ACC112 (cell line): Measurements from ENCODE around the gene TGFBR2.
A peak's percentile ranks its signal among the peaks of the same experiment; 100 is the strongest.

Source experiments
- H2AFZ ChIP-seq: fragments of 200-600 bp; sonication (generic); one replicate; pipeline ENCODE4 v1.6.0; 2017; ENCODE audit warnings: antibody characterized with exemption, low read length; ENCODE audit not compliant: unreplicated experiment
- H3K27ac ChIP-seq: fragments of 200-600 bp; sonication (generic); 2 replicates; pipeline ENCODE4 v1.5.1; 2014; ENCODE audit warnings: low read depth, mild to moderate bottlenecking, antibody characterized with exemption, low read length, moderate library complexity
- H3K27me3 ChIP-seq: fragments of 200-600 bp; sonication (generic); 2 replicates; pipeline ENCODE4 v1.6.1; 2014; ENCODE audit warnings: mild to moderate bottlenecking, antibody characterized with exemption, low read length, moderate library complexity, mixed read lengths; ENCODE audit not compliant: insufficient read depth
- H3K36me3 ChIP-seq: fragments of 200-600 bp; sonication (generic); 2 replicates; pipeline ENCODE4 v1.6.1; 2016; ENCODE audit warnings: mild to moderate bottlenecking, antibody characterized with exemption, low read length, moderate library complexity, mixed read lengths; ENCODE audit not compliant: insufficient read depth
- H3K4me1 ChIP-seq: fragments of 200-600 bp; sonication (generic); one replicate; pipeline ENCODE4 v1.6.1; 2016; ENCODE audit warnings: low read length, mixed read lengths; ENCODE audit not compliant: insufficient read depth, unreplicated experiment, control insufficient read depth
- H3K4me3 ChIP-seq: fragments of 200-600 bp; sonication (generic); 2 replicates; pipeline ENCODE4 v1.5.1; 2014; ENCODE audit warnings: mild to moderate bottlenecking, low read depth, low read length
- H3K79me2 ChIP-seq: fragments of 200-600 bp; sonication (generic); one replicate; pipeline ENCODE4 v1.6.0; 2016; ENCODE audit warnings: low read length; ENCODE audit not compliant: control insufficient read depth, unreplicated experiment, insufficient read depth

TGFBR2 gene

DNA sequence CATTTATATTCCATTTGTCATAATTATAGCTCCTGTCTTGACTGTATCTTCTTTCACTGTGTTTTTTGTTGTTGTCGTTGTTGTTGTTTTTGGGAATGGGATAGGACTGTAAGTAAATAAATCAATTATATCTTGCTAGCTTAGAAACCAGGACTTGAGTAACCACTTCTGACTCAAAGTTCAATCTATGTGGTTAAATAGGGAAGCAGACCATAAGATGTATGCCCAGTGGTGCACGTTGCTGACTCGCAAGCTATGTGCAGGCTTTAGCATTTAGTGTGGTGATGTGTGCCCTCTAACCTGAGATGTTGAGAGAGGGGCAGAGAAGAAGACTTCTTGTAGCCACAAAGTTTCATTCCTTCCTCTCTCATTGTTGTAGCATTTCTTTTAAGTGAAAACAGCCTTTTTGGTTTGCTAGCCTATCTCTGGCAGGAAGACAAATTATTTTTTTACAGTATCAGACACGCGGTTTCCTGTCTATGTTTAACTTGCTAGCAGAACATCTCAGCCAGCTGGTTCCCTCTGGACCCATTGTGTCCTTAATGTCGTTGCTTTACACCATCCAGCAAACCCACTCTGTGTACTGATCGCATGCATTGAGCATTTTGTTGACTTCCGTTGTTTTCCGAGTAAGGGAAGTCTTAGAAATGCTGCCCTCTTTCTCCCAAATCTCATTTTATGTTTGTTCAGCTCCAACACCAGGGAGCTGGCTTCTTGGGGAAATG lies 52.1 kb downstream of the TGFBR2 start:
- Histone ChIP-seq H3K27me3 (no peaks in the 10 kb centered on the region), H3K4me3 (peak overlapping the region; percentile 60), H3K36me3 (peaks cover 62% of the 10 kb centered on the region), H3K79me2 (peaks cover 70% of the 10 kb centered on the region), H2AFZ (no peak overlapping the region), H3K4me1 (peaks cover 90% of the 10 kb centered on the region), H3K27ac (peak overlapping the region; percentile 91)

DNA sequence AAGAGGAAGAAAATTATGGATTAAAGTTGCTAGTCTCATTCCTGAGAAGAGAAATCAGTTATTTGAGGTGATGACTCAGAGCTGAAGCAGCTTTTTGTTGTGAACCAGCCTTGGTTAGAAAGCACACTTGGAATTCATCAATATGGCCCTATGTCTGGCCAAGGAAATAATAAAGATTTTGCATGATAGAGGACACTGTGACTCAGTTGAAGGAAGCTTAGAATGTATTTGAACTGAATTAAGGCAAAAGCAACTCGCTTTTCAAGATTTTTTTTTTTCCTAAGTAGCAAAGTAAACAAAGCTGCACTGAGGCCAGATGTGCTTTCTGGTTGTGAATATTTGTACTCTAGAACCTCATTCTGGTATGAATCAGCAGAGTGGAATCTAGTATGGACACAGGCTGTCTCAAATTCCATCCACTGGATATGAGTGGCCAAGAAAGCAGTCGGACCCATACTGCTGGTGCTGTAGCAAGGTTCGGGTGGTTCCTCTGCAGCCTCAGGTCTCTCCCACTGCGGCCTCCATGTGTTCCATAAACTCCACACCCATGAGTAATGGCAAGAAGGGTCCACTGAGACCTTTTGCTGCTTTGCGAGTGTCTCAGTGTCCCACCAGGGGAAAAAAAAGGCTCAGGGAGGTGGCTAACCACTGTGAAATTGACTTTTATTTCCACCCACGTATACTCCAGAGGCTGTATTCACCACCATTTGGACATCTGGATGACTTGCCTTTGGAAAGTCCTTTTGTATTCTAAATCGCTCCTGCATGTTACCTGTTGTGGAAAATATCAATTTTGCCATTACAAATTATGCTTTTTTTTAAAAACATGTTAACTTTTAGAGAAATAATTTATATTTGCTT lies 53.1 kb downstream of the TGFBR2 start:
- peaks cover 97% of the 10 kb centered on the region for H3K4me1 ChIP-seq
- peak overlapping the region; percentile 60 for H3K4me3 ChIP-seq

DNA sequence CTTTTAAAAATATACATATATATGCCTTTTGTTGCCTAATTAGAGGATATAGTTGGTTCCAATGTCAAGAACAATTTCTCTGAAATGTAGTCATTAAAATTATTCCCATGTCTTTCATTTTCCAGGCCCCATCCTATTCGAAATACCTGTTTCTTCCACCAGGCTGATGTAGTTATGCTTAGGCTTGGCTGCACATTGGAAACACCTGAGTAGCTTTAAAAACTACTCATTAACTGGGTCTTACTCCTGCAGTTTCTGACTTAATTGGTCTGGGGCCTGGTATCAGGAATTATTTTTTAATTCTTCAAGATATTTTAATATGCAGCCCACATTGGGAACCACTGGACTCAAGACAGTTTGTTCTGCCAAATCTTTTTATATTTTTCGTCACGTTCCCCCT lies 53.7 kb downstream of the TGFBR2 start:
- Histone ChIP-seq H3K4me1 (peaks cover 97% of the 10 kb centered on the region), H3K27me3 (no peaks in the 10 kb centered on the region), H3K4me3 (peak overlapping the region; percentile 33; the same call in 1 of the 2 replicates), H3K27ac (peak overlapping the region; percentile 91), H3K36me3 (peaks cover 58% of the 10 kb centered on the region), H3K79me2 (peaks cover 62% of the 10 kb centered on the region), H2AFZ (no peak overlapping the region)

More for the DNA sequence above, 53.1 kb downstream of the TGFBR2 start:
- peaks cover 58% of the 10 kb centered on the region for H3K36me3 ChIP-seq
- H3K27me3 ChIP-seq: no peaks in the 10 kb centered on the region
- no peak overlapping the region for H2AFZ ChIP-seq
- H3K79me2 ChIP-seq: peaks cover 62% of the 10 kb centered on the region
- peak overlapping the region; percentile 91 for H3K27ac ChIP-seq

DNA sequence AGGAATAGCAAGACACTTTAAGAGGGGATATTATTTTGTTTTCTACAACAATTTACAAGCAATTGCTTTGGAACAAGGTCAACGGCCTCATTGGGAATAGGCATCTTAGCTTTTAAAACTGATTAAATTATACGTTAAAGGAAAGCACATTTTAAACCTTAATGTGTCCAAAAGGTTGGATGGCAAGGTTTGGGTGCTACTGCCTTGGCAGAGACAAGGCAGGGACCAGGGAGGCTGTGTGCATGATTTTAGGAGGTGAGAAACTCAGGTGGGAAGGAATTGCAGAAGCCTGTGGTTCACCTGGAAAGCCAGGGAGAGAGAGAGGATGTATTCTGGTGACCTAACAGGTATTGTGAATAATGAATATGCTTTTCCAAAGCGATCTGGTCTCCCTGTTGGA lies 54.3 kb downstream of the TGFBR2 start:
- peaks cover 62% of the 10 kb centered on the region for H3K79me2 ChIP-seq
- peaks cover 97% of the 10 kb centered on the region for H3K4me1 ChIP-seq
- H3K4me3 ChIP-seq: peak overlapping the region; percentile 33; the same call in 1 of the 2 replicates
- no peaks in the 10 kb centered on the region for H3K27me3 ChIP-seq
- peaks cover 56% of the 10 kb centered on the region for H3K36me3 ChIP-seq
- no peak overlapping the region for H2AFZ ChIP-seq
- H3K27ac ChIP-seq: peak overlapping the region; percentile 91

DNA sequence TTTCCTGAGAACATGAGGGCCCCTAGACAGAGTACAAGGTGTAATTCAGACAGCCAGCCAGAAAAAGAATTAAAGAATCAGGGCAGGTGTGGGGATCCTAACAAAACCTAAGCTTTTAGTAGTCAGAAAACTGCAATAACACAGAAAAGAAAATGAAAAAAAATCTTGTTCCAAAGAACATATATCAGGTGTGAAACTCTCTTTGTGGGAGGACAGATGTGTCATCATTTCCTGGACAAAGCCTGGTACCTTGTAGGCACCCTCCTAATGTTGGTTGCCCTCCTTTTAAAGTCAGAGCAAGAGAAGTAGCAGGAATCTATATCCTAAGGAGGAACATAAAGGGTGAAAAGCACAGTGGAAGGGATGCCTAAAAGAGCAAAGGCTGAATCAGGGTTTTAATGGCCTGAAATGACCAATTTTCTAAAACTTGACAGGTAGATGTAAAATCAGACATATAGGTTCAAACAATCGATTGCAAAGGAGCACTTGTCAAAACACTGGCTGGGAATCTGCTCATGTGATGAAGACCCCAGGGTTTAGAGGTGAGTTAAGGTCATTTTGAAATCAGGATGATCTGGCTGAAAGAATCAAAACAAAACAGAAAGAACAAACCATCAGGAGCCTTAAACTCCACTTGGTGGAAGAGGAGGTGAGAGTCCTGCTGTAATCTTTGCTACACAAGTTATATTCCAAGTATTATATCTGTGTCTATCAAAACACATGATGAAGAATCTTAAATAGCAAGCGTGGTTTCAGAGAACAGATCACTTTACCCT lies 54.9 kb downstream of the TGFBR2 start:
- peaks cover 50% of the 10 kb centered on the region for H3K36me3 ChIP-seq
- H2AFZ ChIP-seq: no peak overlapping the region
- H3K4me3 ChIP-seq: no peak overlapping the region
- H3K4me1 ChIP-seq: peaks cover 97% of the 10 kb centered on the region
- peaks cover 60% of the 10 kb centered on the region for H3K79me2 ChIP-seq
- no peaks in the 10 kb centered on the region for H3K27me3 ChIP-seq
- H3K27ac ChIP-seq: peak overlapping the region; percentile 91

DNA sequence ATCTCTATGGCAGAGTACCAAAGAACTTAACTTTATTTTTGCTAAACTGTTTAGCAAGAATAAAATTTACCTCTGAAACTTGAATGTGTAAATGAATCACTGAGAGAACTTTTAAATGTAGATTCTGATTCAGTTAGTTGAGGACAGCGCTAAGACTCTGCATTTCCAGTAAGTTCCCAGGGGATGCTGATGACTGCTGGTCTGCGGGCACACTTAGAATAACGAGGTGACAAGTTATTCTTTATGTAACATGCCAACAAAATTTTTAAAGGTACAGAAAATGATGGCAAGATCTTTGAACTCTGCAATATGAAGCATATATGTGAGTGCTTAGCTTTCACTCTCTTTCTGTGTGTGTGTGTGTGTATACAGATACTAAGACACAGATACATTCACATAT lies 56.4 kb downstream of the TGFBR2 start:
- Histone ChIP-seq H3K36me3 (peaks cover 49% of the 10 kb centered on the region), H3K27ac (peak overlapping the region; percentile 10; the same call in 1 of the 2 replicates), H3K79me2 (peaks cover 55% of the 10 kb centered on the region), H3K4me1 (peaks cover 90% of the 10 kb centered on the region), H3K4me3 (no peak overlapping the region; the same call in 1 of the 2 replicates), H2AFZ (no peak overlapping the region), H3K27me3 (no peaks in the 10 kb centered on the region)

DNA sequence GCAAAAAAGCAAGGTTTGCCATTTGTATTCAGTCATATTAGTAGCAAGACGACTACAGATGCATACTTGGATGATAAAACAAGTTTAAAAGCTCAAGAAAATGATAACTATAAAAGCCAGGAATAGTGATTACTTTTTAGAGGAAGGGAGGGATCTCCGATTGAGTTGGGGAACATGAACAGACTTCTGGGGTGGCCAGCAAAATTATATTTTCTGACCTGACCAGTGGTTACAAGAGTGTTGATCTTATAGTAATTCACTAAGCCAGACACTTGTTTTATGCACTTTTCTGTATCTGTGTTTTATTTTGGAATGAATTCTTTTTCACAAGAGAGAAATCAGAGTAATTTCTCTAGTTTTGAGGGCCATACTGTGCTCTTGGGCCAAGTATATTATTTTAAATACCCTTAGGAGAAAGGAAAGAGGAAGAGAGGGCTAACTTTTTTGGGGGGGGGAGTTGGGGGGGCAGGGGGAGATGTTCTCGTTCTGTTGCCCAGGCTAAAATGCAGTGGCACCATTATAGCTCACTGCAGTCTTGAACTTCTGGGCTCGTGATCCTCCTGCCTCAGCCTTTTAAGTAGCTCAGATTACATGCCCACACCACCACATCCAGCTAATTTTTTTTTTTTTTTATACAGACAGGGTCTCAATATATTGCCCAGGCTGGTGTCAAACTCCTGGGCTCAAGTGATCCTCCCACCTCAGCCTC lies 57.3 kb downstream of the TGFBR2 start:
- peaks cover 82% of the 10 kb centered on the region for H3K4me1 ChIP-seq
- no peak overlapping the region for H2AFZ ChIP-seq
- H3K36me3 ChIP-seq: peaks cover 58% of the 10 kb centered on the region
- H3K79me2 ChIP-seq: peaks cover 62% of the 10 kb centered on the region
- H3K27ac ChIP-seq: peak overlapping the region; percentile 10; the same call in 1 of the 2 replicates
- H3K4me3 ChIP-seq: no peak overlapping the region
- no peaks in the 10 kb centered on the region for H3K27me3 ChIP-seq

DNA sequence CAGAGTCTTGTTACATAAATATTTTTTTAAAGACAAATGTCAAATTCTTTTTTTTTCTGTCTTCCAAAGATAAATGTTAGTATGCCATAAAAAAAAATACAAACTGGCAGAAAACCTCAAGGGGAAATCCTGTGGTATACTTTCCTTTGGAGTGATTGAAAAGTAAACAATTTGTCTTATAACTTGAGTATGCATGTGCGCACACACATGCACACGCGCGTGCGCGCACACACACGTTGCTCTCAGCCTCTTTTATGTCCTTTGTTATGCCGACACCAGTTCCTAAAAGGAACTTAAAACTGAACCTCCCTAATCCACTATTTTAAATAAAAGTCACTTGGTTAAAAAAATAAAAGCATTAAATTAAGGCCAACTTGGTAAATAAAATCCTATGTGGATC lies 58.1 kb downstream of the TGFBR2 start:
- Histone ChIP-seq H3K4me1 (peaks cover 76% of the 10 kb centered on the region), H3K36me3 (peaks cover 62% of the 10 kb centered on the region), H3K79me2 (peaks cover 64% of the 10 kb centered on the region), H3K4me3 (no peak overlapping the region), H3K27ac (no peak overlapping the region), H2AFZ (no peak overlapping the region), H3K27me3 (no peaks in the 10 kb centered on the region)

DNA sequence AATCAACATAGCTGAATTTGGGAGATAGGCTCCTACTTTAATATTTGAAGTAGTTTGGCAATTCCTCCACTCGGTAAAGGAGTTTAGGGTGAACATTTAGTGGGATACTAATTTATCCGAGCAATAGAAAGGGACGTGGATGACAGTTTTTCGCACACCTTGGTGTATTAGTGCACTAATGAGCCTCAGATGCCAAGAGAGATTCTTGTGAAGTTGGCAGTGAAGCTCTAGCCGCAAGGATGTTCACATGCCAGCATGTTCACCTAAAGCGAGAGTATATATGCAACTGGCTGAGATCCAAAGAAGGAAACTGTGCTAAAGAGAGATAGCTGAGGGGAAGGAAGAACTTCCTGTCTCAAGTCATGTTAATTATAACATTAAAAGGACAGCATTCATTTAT lies 58.5 kb downstream of the TGFBR2 start:
- Histone ChIP-seq H3K36me3 (peaks cover 64% of the 10 kb centered on the region), H3K27me3 (no peaks in the 10 kb centered on the region), H3K27ac (no peak overlapping the region), H3K4me1 (peaks cover 72% of the 10 kb centered on the region), H3K79me2 (peaks cover 68% of the 10 kb centered on the region), H3K4me3 (no peak overlapping the region), H2AFZ (no peak overlapping the region)

DNA sequence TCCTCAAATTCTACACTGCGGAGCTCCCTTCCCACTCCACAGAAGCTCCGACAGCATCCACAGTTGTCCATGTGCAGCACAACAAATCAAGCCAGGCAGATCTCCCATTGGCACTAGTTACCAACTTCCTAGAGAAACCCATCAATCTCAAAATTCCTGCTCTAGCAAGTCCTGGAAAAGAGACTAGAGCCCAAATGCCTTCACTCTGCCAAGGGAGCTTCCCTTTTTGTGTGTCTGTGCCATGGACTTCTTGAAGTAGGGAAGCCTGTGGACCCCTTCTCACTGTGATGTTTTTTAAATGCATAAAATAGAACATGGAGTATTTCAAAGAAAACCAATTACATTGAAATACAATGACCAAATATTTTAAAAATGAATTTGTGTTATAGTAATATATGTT lies 59.1 kb downstream of the TGFBR2 start:
- Histone ChIP-seq H3K79me2 (peaks cover 70% of the 10 kb centered on the region), H3K36me3 (peaks cover 68% of the 10 kb centered on the region), H3K4me1 (peaks cover 65% of the 10 kb centered on the region), H3K27me3 (no peaks in the 10 kb centered on the region), H2AFZ (no peak overlapping the region), H3K4me3 (no peak overlapping the region), H3K27ac (no peak overlapping the region)
